ENCODE data around the gene SSBP4. TPM values are rescaled to one million over a fixed set of nuclear protein-coding genes. Genes with fewer than 3 reads are reported as not detected.

The SSBP4 gene
- total and polyA plus RNA-seq, 2 experiments from 2014 or later = 72.6 to 156 TPM

GRCh38 chr19:18443406-18443805 is 24.2 kb downstream of the SSBP4 start:
- Histone ChIP-seq H2AFZ (no peak overlapping the region), H3K9me3 (ENCODE audit: low read depth) (no peaks in the 10 kb centered on the region), H3K4me1 (ENCODE audit: insufficient read depth) (peaks cover 15% of the 10 kb centered on the region), H3K36me3 (replicated peaks; ENCODE audit: insufficient read depth, low read depth) (no peaks in the 10 kb centered on the region), H3K4me3 (no peak overlapping the region), H4K20me1 (ENCODE audit: insufficient read depth, poor library complexity, severe bottlenecking) (no peaks in the 10 kb centered on the region), H3K4me2 (no peak overlapping the region), H3K27me3 (no peaks in the 10 kb centered on the region), H3K9me2 (replicated peaks; ENCODE audit: insufficient read depth) (no peaks in the 10 kb centered on the region), H3K79me2 (no peaks in the 10 kb centered on the region), H3K27ac (no peak overlapping the region)
- no peak for DNase-seq (ENCODE audit: low spot score)
- WGBS (ENCODE audit: low lambda C conversion rate, missing lambda C conversion rate) = 96% methylated on average over 6 of the region's 6 CpGs
- TF ChIP-seq EZH2 (IDR thresholded peaks at IDR 0.05; ENCODE audit: borderline replicate concordance) (no peak), CTCF (IDR thresholded peaks at IDR 0.05; ENCODE audit: poor library complexity) (no peak), EZH2phosphoT487 (IDR thresholded peaks at IDR 0.05; ENCODE audit: low read depth, severe bottlenecking, unreplicated experiment) (no peak)

DNA sequence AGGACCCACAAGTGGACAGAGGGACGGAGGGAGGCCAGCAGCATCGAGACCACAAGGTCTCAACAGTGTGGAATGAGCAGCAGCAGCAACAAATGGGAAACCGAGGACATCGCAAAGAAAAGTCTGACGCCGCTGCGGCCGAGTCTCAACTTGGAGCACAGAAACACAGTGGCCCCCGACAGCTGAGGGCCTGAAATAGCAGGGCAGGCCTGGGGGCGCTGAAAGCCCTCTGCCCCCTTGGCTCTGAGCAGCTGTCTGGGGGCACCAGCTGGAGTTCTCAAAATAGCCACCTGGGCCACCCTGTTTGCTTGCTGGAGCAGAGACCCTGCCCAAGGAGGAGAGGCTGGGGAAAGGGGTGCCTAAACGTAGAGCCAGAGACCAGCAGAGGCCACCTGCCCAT is 24.6 kb downstream of the SSBP4 start:
- Histone ChIP-seq H3K4me3 (no peak overlapping the region), H2AFZ (no peak overlapping the region), H3K4me1 (ENCODE audit: insufficient read depth) (peaks cover 11% of the 10 kb centered on the region), H3K4me2 (no peak overlapping the region), H3K9me2 (replicated peaks; ENCODE audit: insufficient read depth) (no peaks in the 10 kb centered on the region), H4K20me1 (ENCODE audit: insufficient read depth, poor library complexity, severe bottlenecking) (no peaks in the 10 kb centered on the region), H3K27me3 (no peaks in the 10 kb centered on the region), H3K27ac (no peak overlapping the region), H3K36me3 (replicated peaks; ENCODE audit: insufficient read depth, low read depth) (no peaks in the 10 kb centered on the region), H3K79me2 (no peaks in the 10 kb centered on the region), H3K9me3 (ENCODE audit: low read depth) (no peaks in the 10 kb centered on the region)
- DNase-seq (ENCODE audit: low spot score) = no peak
- TF ChIP-seq CTCF (IDR thresholded peaks at IDR 0.05; ENCODE audit: poor library complexity) = no peak
- TF ChIP-seq EZH2phosphoT487 (IDR thresholded peaks at IDR 0.05; ENCODE audit: low read depth, severe bottlenecking, unreplicated experiment) = no peak
- no peak for TF ChIP-seq EZH2 (IDR thresholded peaks at IDR 0.05; ENCODE audit: borderline replicate concordance)
- 94% methylated on average over 11 of the region's 11 CpGs for WGBS (ENCODE audit: low lambda C conversion rate, missing lambda C conversion rate)

DNA sequence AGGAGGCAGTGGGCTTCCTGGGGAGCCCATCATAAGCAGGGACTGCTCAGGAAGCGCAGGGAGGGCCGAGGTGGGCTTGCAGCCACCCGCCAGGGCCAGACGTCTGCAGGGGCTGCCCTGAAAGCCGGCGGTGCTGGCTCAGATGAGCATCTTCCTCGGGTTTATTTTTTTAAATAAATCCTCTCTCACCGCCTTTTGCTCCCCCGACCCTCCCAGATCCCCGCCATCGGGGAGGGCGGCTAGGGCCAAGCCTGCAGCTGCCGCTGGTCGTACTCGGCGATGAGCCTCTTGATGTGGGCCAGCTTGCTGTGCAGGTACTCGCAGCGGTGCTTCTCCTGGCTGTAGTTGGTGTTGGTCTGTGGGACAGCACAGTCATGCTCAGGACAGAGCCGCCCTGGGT is 25.3 kb downstream of the SSBP4 start:
- H3K4me2 ChIP-seq = no peak overlapping the region
- no peak for DNase-seq (ENCODE audit: low spot score)
- no peak overlapping the region for H2AFZ ChIP-seq
- H3K9me2 ChIP-seq (replicated peaks; ENCODE audit: insufficient read depth) = no peaks in the 10 kb centered on the region
- TF ChIP-seq CTCF (IDR thresholded peaks at IDR 0.05; ENCODE audit: poor library complexity) (no peak), EZH2 (IDR thresholded peaks at IDR 0.05; ENCODE audit: borderline replicate concordance) (no peak), EZH2phosphoT487 (IDR thresholded peaks at IDR 0.05; ENCODE audit: low read depth, severe bottlenecking, unreplicated experiment) (no peak)
- no peaks in the 10 kb centered on the region for H3K9me3 ChIP-seq (ENCODE audit: low read depth)
- H3K4me3 ChIP-seq = no peak overlapping the region
- H4K20me1 ChIP-seq (ENCODE audit: insufficient read depth, poor library complexity, severe bottlenecking) = no peaks in the 10 kb centered on the region
- no peaks in the 10 kb centered on the region for H3K79me2 ChIP-seq
- no peaks in the 10 kb centered on the region for H3K27me3 ChIP-seq
- peaks cover 4% of the 10 kb centered on the region for H3K4me1 ChIP-seq (ENCODE audit: insufficient read depth)
- H3K27ac ChIP-seq = no peak overlapping the region
- WGBS (ENCODE audit: low lambda C conversion rate, missing lambda C conversion rate) = 96% methylated on average over 19 of the region's 19 CpGs
- no peaks in the 10 kb centered on the region for H3K36me3 ChIP-seq (replicated peaks; ENCODE audit: insufficient read depth, low read depth)

All from hepatocyte (in vitro differentiated cells).